Measurements from ENCODE around the gene PLGRKT.
"Not testable (repeated sequence)": the region's sequence is repeated elsewhere in the genome, so short reads cannot be mapped to it uniquely, and the experiment has no call there.

Gene PLGRKT

GRCh38 chr9:5375091-5375490 lies 62.6 kb downstream of the PLGRKT start:
- DNase-seq = no peak

GRCh38 chr9:5364294-5365024 lies 73.3 kb downstream of the PLGRKT start:
- peak; percentile 6 for DNase-seq

GRCh38 chr9:5361326-5362010 lies 76.3 kb downstream of the PLGRKT start:
- no peak for DNase-seq

DNA sequence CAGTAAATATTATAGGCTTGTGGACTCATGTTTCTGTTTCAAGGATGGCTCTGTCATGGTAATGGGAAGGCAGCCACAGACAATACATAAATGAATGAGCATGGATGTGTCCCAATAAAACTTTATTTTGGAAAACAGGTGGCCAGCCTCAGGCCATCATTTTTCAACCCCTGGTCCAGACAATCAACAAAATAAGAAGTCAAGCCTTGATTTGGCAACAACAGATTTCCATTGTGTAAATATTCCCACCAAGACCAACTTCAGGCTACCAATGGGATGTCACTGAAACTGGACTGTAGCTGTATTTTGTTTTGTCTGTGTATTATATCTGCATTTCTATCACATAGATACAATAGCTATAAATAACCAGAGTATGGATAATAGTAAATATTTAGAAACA lies 77.4 kb downstream of the PLGRKT start:
- no peak for DNase-seq

GRCh38 chr9:5357431-5358105 lies 80.2 kb downstream of the PLGRKT start:
- DNase-seq = no peak

GRCh38 chr9:5355817-5356216 lies 81.9 kb downstream of the PLGRKT start:
- DNase-seq = no peak

DNA sequence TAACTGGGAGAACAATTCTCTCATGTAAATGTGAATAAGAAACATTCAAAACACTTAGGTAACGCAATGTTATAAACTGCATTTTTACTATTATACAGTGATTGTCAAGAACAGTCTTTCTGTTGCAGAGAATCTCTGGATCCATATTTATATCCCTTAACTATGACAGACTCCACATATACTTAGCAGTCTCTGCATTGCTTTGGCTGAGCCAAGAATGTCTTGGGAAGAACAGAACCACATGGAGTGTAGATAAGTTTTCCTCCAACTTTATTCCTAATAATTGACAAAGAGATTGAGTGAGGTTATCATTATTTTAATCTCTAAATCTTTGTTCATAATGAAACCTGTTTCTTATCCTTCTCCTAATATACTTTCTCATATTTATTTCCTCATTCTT lies 82.5 kb downstream of the PLGRKT start:
- no peak for DNase-seq

GRCh38 chr9:5354184-5354583 lies 83.5 kb downstream of the PLGRKT start:
- no peak for DNase-seq

DNA sequence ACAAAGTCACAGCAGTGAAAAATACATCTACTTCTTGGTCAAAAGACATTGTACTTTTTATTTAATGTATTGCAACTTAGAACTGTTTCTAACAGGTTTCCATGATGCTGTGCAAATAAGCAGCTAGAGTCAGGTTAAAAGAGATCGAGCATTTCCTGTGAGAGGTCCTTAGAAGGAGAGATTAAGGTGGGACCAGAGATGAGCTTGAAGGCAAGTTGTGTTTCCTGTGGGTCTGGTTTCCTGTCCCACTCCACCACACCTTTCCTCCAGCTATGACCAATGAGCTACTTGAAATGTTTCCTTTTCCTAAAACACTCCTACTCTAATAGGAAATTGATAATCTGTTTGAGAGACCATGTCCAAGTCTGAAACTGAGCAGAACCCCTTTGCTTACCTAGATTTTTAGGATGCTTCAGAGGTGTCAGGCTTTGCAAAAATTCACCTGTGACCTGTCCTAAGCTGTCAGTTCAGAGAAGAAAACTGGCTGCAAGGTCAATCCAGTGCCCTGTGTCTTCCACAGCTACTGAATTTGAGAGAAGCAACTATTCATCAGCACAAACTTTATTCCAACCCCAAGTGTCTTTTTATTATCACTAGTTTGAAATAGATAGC lies 85.0 kb downstream of the PLGRKT start:
- DNase-seq = no peak

DNA sequence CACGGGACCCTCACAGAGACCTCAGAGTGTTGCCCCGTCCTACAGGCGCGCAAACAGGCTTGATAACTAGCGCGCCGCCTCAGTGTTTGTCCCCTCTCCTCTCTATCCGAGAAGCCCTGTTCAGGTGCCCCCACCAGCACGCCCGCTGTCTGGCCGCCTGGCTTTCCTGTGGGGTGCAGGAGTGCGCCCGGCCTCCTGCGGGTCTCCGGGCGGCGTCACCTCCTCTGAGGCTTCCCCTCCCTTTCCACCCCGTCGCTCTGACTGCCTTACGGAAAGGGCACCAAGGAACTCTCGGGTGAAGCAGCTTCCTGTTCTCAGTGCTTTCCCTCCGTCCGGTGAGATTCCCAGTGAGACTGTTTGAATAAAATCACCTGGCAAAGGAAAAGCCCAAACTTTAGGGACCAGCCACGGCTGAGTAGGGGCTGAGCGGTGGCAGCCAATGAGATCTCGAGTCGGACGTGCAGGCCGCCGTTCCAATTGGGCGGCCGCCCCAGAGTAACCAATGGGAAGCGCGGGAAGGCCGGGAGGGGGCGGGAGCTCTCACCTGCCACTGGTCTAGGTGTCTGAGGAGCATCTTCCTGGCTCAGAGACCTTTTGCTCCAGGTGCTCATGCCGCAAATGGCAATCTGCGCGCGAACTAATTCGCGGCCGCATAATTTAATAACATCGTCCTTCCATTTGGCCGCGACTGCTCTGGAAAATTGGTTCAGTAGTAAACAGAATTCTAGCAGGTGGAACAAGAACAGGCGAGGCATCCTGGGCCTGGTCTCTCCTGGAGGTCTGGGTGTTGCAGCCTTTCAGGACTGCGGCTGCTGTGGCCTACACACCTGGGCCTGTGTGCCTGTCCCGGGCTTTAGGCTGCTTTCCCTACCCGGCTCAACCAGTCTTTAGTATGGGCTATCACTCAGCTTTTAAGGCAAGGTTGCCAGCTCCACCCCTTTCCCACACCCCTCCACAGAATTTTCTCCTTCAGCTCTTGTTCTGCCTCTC lies 98.4 kb downstream of the PLGRKT start, which contains the start of gene RLN1:
Gene RLN1, minus strand, starts transcription at position 885 of the 990 bp plus-strand sequence. Its CDS starts 130 bp downstream, at position 755.
- not testable (repeated sequence) for DNase-seq

GRCh38 chr9:5336688-5337087 lies 101.0 kb downstream of the PLGRKT start:
- DNase-seq = no peak

DNA sequence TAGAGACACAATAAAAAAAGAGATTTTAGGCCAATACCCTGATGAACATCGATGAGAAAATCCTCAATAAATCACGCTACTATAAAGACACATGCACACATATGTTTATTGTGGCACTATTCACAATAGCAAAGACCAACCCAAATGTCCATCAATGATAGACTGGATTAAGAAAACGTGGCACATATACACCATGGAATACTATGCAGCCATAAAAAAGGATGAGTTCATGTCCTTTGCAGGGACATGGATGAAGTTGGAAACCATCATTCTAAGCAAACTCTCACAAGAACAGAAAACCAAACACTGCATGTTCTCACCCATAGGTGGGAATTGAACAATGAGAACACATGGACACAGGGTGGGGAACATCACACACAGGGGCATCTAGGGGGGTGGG lies 106.4 kb downstream of the PLGRKT start:
- not testable (repeated sequence) for DNase-seq

GRCh38 chr9:5326893-5327548 lies 110.7 kb downstream of the PLGRKT start:
- peak; percentile 5 for DNase-seq

DNA sequence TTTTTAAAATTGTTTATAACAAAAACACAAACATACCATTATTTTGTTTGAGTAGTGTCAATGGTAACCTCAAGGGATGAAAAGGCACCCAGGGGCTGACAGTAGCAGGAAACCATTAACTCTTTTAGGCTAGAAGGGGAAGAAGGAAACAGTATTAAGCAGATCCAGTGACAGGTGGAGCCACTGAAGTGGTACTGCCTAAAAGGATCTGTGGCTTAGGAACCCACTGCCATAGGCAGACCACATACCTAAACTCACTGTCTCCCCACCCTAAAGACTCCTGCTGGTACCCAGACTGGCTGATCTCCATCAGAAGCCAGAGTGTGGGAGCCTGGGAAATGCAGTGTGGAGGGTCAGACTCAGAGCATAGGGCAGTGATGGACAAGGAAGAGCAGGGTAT lies 111.5 kb downstream of the PLGRKT start:
- DNase-seq = no peak

- not testable (repeated sequence) for DNase-seq
Observed at GRCh38 chr9:5321601-5322000, 116.1 kb downstream of the PLGRKT start.

GRCh38 chr9:5321058-5321457 lies 116.7 kb downstream of the PLGRKT start:
- no peak for DNase-seq

DNA sequence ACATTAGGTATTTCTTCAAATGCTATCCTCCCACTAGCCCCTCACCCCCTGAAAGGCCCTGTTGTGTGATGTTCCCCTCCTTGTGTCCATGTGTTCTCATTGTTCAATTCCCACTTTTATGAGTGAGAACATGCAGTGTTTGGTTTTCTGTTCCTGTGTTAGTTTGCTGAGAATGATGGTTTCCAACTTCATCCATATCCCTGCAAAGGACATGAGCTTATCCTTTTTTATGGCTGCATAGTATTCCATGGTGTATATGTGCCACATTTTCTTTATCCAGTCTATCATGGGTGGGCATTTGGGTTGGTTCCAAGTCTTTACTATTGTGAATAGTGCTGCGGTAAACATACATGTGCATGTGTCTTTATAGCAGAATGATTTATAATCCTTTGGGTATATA lies 121.3 kb downstream of the PLGRKT start:
- not testable (repeated sequence) for DNase-seq

DNA sequence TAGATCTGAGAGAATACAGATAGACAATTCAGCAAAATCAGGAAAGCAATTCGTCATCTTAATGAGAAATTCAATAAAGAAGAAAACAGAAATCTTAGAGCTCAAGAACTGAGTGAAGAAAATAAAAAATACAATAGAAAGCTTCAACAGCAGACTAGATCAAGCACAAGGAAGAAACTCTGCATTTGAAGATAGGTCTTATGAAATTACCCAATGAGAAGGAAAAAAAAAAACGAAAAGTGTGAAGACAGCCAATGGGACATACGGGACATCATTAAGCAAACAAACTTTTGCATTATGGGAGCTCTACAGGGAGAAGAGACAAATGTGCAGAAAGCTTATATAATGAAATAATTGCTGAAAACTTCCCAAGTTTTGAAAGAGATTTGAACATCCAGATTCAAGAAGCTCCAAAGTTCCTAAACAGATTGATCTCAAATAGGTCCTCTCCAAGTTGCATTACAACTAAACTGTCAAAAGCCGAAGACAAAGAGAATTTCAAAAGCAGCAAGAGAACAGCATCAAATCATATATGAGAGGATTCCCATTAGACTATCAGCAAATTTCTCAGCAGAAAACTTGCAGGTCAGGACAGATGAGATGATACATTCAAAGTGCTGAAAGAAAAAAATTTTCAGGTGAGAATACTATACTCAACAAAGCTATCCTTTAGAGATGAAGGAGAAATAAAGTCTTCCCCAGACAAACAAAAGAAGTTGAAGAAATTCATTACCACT lies 122.4 kb downstream of the PLGRKT start:
- no peak for DNase-seq

- DNase-seq = no peak
Observed at GRCh38 chr9:5310851-5311250, 126.9 kb downstream of the PLGRKT start.
